ENCODE results near the gene TTC12.

Gene TTC12

DNA sequence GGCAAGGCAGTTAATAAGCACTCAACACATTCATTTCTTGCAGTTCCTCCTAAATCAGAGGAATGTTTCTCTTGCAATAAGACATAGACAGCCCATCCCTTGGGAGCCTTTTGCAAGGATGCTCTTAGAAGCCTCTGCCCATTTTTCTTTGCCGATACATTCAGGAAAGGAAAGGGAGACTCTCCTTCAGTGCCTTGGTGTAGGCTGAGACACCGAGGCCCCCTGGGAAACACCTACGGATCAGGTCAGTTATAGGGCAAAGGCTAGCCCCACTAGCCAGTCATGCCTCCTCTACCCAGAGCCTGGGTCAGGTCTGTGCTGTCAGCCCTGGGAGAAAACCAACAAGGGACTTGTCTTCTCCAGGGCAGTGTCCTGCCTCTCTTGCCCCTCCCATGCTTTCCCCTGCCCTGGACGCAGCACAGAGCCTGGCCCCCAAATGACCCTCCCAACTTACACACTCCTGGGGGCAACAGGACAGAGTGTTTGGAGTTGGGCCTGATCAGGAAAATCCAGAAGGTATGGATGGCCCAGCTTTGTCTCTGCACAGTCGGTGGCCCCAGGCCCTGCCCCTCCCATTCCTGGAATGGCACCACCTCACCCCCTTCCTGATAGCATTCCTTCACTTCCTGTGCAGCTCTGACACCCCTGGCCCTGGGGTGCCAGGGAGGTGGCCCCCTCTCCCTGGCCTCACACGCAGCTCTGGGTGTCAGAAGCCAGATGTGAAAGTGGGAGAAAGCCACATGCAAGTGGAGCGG, 91.5 kb downstream of the TTC12 start:
- no peak for DNase-seq (ENCODE audit: low read depth)

DNA sequence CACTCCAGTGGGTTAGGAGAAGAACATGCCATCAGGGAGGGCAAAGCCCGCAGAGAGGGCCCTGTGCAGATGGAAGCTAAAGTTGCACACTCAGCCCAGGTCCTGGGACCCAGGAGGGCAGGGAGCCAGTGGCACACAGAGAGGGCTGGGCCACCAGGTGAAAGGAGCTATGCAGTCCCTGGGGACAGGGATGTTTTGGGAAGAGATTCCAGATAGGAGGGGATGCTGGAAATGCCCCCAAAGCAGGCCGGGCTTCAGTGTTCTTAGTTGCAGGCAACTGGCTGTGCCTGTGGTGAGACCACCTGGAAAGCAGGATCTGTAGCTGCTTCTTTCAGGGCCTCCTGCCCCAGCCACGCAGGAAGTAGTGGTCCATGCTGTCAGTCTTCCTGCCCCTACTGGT, 92.8 kb downstream of the TTC12 start:
- DNase-seq (ENCODE audit: low read depth): no peak

DNA sequence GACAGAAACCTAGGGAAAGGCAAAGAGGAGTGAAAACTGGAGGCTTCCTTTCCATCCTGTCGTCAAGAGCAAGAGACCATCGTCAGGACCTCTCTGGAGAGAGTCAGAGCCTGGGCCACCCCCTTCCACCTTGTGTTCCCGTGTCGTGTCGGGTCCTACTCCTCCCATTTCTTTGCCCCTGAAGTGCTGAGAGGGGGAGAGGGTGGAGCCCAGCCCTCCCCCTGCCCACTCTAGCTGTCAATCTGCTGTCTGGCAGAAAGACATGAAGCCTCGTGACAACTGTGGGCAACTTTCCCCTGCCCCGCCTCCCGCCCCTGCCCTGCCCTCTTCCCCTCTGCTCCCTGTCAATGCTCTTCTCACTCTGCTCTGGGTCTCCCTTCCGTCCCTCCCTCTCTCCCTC, 93.8 kb downstream of the TTC12 start:
- DNase-seq (ENCODE audit: low read depth): no peak

DNA sequence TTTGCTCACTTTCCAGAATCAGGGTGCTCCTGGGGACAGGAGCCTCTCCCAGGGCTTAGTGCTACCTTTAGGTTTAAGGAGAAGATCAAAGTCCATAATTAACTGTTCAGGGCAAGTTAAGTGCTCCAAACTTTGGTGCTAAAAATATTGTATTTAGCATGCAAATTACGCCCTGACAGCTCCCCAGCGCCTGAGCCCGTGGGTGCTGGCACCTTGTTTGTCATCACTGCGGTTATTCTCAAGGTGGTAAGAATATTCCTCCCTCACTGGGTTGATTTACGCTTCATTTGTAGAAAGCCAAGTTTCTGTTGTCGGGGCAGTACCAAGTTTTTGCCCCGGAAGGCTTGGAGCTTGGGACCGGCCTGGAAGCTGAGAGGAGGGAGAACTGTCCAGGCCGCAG, 94.5 kb downstream of the TTC12 start:
- no peak for DNase-seq (ENCODE audit: low read depth)

DNA sequence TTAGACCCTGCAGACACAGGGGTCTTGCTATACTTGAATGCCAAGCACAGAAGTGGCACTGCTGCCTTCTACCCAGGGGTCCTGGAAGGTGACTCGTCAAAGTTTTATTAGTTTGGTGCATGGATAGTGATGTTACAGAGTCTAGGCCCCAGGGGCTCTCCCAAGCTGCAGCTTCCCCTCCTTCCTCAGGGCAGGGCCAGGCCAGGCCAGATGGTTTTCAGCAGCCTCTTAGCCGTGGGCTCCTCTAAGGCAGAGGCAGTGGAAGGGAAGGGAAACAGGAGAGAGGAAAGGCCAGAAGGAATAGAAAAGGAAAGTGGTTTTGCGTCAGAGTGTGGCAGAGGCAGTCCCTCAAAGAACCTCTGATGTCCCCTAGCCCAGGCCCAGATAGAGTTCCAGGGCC, 95.1 kb downstream of the TTC12 start:
- no peak for DNase-seq (ENCODE audit: low read depth)

DNA sequence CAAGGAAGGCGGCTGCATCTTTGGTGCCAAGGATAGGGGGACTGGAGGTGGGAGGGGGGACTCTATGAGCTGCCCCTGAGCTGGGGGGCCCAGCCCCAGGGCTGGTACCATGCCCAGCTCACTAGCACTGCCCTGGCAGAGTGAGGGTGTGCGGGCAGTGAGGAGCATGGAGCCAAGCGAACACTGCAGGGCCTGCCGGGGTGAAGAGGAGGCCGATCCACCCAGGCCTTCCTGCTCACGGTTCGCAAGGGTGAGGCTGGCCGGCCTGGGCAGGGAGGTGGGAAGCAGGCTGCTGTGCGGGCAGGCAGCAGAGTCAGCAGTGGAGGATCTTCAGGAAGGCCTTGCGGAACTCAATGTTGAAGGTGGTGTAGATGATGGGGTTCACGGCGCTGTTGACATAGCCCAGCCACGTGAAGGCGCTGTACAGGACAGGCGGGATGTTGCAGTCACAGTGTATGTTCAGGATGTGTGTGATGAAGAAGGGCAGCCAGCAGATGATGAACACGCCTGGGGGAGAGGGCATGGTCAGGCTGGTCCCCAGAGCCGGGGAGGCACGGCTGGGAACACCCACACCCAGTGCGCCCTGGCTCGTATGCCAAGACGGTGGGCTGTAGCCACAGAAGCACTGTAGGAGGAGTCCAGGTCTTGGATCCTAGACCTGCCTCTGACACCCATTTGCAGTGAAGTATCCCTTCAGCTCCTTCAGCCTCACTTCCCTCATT, 96.2 kb downstream of the TTC12 start:
- DNase-seq (ENCODE audit: low read depth): no peak

DNA sequence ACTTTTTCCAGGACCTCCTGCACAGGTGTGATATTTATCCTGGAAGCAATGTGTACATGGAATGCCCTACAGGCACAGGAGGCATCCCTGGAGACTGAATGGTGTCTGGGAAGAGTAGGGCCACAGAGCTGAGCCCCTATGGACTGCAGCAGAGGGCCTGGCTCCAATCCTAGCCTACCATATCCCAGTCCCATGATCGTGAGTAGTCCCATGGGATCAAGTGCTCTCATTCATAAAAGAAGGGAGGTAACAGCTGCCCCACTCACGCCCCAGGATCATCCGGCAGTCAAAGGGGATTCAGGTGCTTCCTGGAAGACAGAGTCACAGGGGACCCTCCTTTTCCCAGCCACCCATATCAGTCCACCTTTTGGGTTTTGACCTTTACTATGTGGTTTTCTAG, 97.2 kb downstream of the TTC12 start:
- DNase-seq (ENCODE audit: low read depth): no peak

DNA sequence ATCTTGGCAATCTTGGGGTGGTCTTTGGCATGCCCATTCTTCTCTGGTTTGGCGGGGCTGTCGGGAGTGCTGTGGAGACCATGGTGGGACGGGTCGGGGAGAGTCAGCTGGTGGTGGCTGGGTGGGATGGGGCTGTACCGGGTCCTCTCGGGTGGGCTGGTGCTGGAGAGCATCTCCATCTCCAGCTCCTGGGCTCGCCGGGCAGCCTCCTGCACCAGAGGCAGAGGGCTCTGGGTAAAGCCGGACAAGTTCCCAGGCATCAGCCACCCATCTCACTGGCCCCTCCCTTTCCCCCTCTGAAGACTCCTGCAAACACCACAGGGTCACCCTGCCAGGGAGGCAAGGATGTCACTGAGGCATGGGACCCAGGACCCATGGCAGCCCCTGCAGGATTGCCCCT, 98.3 kb downstream of the TTC12 start:
- no peak for DNase-seq (ENCODE audit: low read depth)

DNA sequence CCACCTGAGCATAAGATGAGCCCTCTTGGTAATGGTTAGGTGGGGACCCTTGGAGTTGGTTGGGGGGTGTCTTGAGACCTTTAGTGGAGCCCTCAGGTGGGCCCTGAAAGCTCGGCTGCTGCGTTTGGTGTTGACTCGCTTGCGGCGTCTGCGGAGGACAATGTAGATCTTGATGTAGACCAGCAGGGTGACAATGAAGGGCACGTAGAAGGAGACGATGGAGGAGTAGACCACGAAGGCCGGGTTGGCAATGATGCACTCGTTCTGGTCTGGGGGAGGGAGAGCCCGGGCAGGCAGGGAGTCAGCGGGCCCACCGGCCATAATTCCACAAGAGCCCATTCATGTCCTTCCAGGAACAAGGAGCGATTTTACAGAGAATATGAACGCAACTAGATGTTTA, 101.0 kb downstream of the TTC12 start:
- DNase-seq (ENCODE audit: low read depth): no peak

All from activated T-cell treated with anti-CD3 and anti-CD28 coated beads for 48 hours (primary cell).